Large intestine (tissue), 3 donors: ENCODE measurements around the gene DIPK1B. TPM values are rescaled to one million over a fixed set of nuclear protein-coding genes. Genes with fewer than 3 reads are reported as not detected.
A peak's percentile ranks its signal among the peaks of the same experiment; 100 is the strongest.
"Not testable (repeated sequence)": the region's sequence is repeated elsewhere in the genome, so short reads cannot be mapped to it uniquely, and the experiment has no call there.

Source experiments
- DNase-seq, 2 donors: peaks; one replicate each; pipeline versions ENCODE4 v3.0.0 to v3.0.0-alpha.2; 2013
- H3K27ac ChIP-seq: one replicate; pipeline ENCODE4 v1.5.1; 2013; ENCODE audit warnings: low read length
- H3K27me3 ChIP-seq: 2 replicates; pipeline ENCODE4 v1.6.1; 2013; ENCODE audit warnings: low read length; ENCODE audit not compliant: control insufficient read depth, insufficient read depth
- H3K36me3 ChIP-seq: 2 replicates; pipeline ENCODE4 v1.6.1; 2013; ENCODE audit warnings: low read length; ENCODE audit not compliant: control insufficient read depth, insufficient read depth
- H3K4me1 ChIP-seq: one replicate; pipeline ENCODE4 v1.6.1; 2013; ENCODE audit warnings: low read length; ENCODE audit not compliant: control insufficient read depth, insufficient read depth
- H3K4me3 ChIP-seq: one replicate; pipeline ENCODE4 v1.5.1; 2013; ENCODE audit warnings: low read length
- H3K9me3 ChIP-seq: one replicate; pipeline ENCODE4 v1.6.1; 2013; ENCODE audit warnings: mild to moderate bottlenecking, low read depth, low read length, moderate library complexity; ENCODE audit not compliant: control insufficient read depth
- WGBS: methylation state at CpG from one replicate; pipeline ENCODE4 v1.1.5; 2013; ENCODE audit warnings: low lambda C conversion rate; ENCODE audit not compliant: insufficient coverage; 5-methylcytosine and 5-hydroxymethylcytosine counted together
- polyA plus RNA-seq: library from polyadenylated mRNA; unstranded; fragments of 120-200 nt; gene quantifications from one replicate; pipeline ENCODE4 v1.2.1, GENCODE V29; 2013

The DIPK1B gene
- polyA plus RNA-seq, 1 donor: 13.3 TPM

- 90% methylated on average over 2 of the region's 17 CpGs for WGBS
- DNase-seq: no peak
- H3K4me3 ChIP-seq: no peak overlapping the region
- H3K9me3 ChIP-seq: peaks cover 2% of the 10 kb centered on the region
- H3K4me1 ChIP-seq: peaks cover 9% of the 10 kb centered on the region
- no peaks in the 10 kb centered on the region for H3K36me3 ChIP-seq
- no peak overlapping the region for H3K27ac ChIP-seq
- no peaks in the 10 kb centered on the region for H3K27me3 ChIP-seq
Observed at GRCh38 chr9:136762221-136762691, 49.9 kb downstream of the DIPK1B start.

GRCh38 chr9:136762915-136763648 lies 50.7 kb downstream of the DIPK1B start:
- peaks cover 2% of the 10 kb centered on the region for H3K9me3 ChIP-seq
- no CpG with 5 or more reads among the region's 37 CpGs for WGBS
- peaks cover 9% of the 10 kb centered on the region for H3K4me1 ChIP-seq
- H3K27ac ChIP-seq: no peak overlapping the region
- peak in 1 of 2 donors; percentile 37 for DNase-seq
- no peaks in the 10 kb centered on the region for H3K36me3 ChIP-seq
- peaks cover 1% of the 10 kb centered on the region for H3K27me3 ChIP-seq
- no peak overlapping the region for H3K4me3 ChIP-seq

GRCh38 chr9:136763649-136764035 lies 51.3 kb downstream of the DIPK1B start:
- H3K4me1 ChIP-seq: peaks cover 9% of the 10 kb centered on the region
- no peaks in the 10 kb centered on the region for H3K36me3 ChIP-seq
- H3K4me3 ChIP-seq: no peak overlapping the region
- no CpG with 5 or more reads among the region's 14 CpGs for WGBS
- no peak for DNase-seq
- H3K27me3 ChIP-seq: peaks cover 2% of the 10 kb centered on the region
- H3K9me3 ChIP-seq: peaks cover 2% of the 10 kb centered on the region
- no peak overlapping the region for H3K27ac ChIP-seq

DNA sequence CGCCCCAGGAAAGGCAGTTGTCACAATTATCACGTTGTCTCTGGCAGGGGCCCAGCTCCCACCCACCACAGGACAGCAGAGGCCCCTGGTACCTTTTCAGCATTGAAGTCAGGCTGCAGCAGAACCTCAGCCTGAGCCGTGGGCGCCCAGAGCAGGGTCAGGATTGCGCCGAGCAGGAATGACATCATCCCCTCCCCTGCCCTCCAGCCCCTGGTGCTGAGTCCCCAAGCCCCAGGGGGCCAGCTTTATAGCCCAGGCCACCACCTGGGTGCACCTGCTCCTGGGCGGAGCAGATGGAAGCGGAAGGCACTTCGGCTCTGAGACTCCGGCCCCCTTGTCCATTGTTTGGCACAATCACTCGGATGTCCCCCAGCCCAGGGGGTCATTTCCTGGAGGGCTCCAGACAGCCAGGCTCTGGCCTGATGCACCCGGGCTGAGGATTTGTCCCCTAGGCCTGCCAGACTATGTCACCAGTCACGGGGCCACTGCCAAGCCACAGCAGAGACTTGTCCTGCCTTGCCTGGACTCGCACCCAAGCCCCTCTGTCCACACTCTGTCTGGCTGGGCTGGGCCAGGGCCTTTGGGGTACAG lies 52.0 kb downstream of the DIPK1B start, which contains the start of gene LCN15:
Gene LCN15, minus strand, starts transcription at position 218 of the 591 bp plus-strand sequence. Its CDS starts 30 bp downstream, at position 188.
- Histone ChIP-seq H3K4me1 (peaks cover 9% of the 10 kb centered on the region), H3K27me3 (peaks cover 2% of the 10 kb centered on the region), H3K36me3 (no peaks in the 10 kb centered on the region), H3K27ac (no peak within 1 kb of the TSS), H3K4me3 (no peak within 1 kb of the TSS), H3K9me3 (peaks cover 2% of the 10 kb centered on the region)
- DNase-seq: peak in 1 of 2 donors; percentile 60
- no CpG with 5 or more reads among the region's 14 CpGs for WGBS

DNA sequence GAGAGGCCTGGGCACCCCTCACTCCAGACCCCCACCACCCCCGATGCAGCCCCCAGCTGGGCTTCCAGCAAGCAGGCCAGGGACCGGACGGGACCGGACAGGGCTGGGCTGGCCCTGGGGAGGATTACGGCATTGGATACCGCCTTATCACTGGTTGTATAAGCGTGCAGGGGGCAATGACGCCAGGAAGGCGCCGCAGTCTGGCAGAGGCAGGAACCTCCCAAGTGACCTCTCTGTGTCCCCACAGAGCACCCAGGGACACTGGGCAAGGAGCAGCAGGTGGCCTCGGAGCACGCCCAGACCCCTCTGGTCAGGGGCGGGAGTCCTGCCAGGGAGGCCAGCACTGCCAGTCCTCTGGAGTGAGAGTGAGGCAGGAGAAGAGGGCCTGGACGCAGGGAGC lies 52.7 kb downstream of the DIPK1B start:
- Histone ChIP-seq H3K36me3 (no peaks in the 10 kb centered on the region), H3K27me3 (peaks cover 2% of the 10 kb centered on the region), H3K27ac (no peak overlapping the region), H3K9me3 (peaks cover 2% of the 10 kb centered on the region), H3K4me1 (peaks cover 13% of the 10 kb centered on the region), H3K4me3 (no peak overlapping the region)
- no CpG with 5 or more reads among the region's 14 CpGs for WGBS
- DNase-seq: peak in 1 of 2 donors; percentile 33

GRCh38 chr9:136765745-136766409 lies 53.5 kb downstream of the DIPK1B start:
- 80% methylated on average over 1 of the region's 14 CpGs for WGBS
- not testable (repeated sequence) for H3K4me3 ChIP-seq, H3K9me3 ChIP-seq, DNase-seq, H3K27ac ChIP-seq, H3K27me3 ChIP-seq, H3K36me3 ChIP-seq
- H3K4me1 ChIP-seq: peaks cover 13% of the 10 kb centered on the region

DNA sequence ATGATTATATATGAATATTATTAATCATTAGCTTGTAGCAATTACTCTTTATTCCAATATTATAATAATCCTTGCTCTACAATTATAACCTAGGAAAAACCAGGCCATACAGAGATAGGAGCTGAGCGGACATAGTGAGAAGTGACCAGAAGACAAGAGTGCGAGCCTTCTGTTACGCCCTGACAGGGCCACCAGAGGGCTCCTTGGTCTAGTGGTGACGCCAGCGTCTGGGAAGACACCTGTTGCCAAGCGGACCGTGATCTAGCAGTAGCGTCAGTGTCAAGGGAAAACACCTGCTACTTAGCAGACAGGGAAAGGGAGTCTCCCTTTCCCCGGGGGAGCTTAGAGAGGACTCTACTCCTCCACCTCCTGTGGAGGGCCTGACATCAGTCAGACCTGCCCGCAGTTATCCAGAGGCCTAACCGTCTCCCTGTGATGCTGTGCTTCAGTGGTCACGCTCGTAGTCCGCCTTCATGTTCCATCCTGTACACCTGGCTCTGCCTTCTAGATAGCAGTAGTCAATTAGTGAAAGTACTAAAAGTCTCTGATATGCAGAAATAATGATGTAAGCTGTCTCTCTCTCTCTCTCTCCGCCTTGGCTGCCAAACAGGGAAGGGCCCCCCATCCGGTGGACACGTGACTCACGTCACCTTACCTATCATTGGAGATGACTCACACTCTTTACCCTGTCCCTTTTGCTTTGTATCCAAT lies 54.2 kb downstream of the DIPK1B start:
- WGBS: no CpG with 5 or more reads among the region's 18 CpGs
- H3K4me1 ChIP-seq: peaks cover 13% of the 10 kb centered on the region
- H3K9me3 ChIP-seq, H3K4me3 ChIP-seq, H3K36me3 ChIP-seq, DNase-seq, H3K27me3 ChIP-seq, H3K27ac ChIP-seq: not testable (repeated sequence)

- Histone ChIP-seq H3K4me1 (peaks cover 5% of the 10 kb centered on the region), H3K36me3 (no peaks in the 10 kb centered on the region), H3K27me3 (peaks cover 2% of the 10 kb centered on the region), H3K27ac (no peak overlapping the region), H3K4me3 (no peak overlapping the region), H3K9me3 (peaks cover 13% of the 10 kb centered on the region)
- no peak for DNase-seq
- no CpG with 5 or more reads among the region's 16 CpGs for WGBS
Observed at GRCh38 chr9:136769710-136770191, 57.4 kb downstream of the DIPK1B start.

GRCh38 chr9:136771907-136772415 lies 59.6 kb downstream of the DIPK1B start:
- H3K9me3 ChIP-seq: peaks cover 13% of the 10 kb centered on the region
- no peak for DNase-seq
- H3K36me3 ChIP-seq: no peaks in the 10 kb centered on the region
- no peak overlapping the region for H3K27ac ChIP-seq
- WGBS: 100% methylated on average over 2 of the region's 3 CpGs
- peaks cover 11% of the 10 kb centered on the region for H3K4me1 ChIP-seq
- peaks cover 2% of the 10 kb centered on the region for H3K27me3 ChIP-seq
- no peak overlapping the region for H3K4me3 ChIP-seq
